T-helper 17 cell (primary cell): ENCODE data around the gene NCAPG2. TPM values are rescaled to one million over a fixed set of nuclear protein-coding genes. Genes with fewer than 3 reads are reported as not detected.

ENCODE experiments used
- ATAC-seq: fragments of 150-1000 bp; cut with Tn5 transposase; 2 replicates; pipeline ENCODE4 v1.10.0; 2021; ENCODE audit warnings: mild to moderate bottlenecking, moderate library complexity
- DNase-seq, 3 donors: peaks; one replicate each; pipeline versions ENCODE4 v3.0.0 to v3.0.0-alpha.2; 2020 to 2021
- H3K9me3 ChIP-seq: one replicate; pipeline ENCODE4 v1.7.0; 2013; ENCODE audit warnings: low read length, mild to moderate bottlenecking; ENCODE audit not compliant: control insufficient read depth, poor library complexity, severe bottlenecking
- H3K27ac Mint-ChIP-seq: one replicate; pipeline ENCODE4 v1.8.0; 2022; ENCODE audit warnings: mild to moderate bottlenecking, moderate library complexity, mixed read lengths
- H3K27me3 Mint-ChIP-seq: one replicate; pipeline ENCODE4 v1.8.0; 2022; ENCODE audit warnings: mixed read lengths
- H3K36me3 Mint-ChIP-seq: one replicate; pipeline ENCODE4 v1.8.0; 2022; ENCODE audit warnings: low read depth, mixed read lengths
- H3K4me1 Mint-ChIP-seq: one replicate; pipeline ENCODE4 v1.8.0; 2022; ENCODE audit warnings: mild to moderate bottlenecking, mixed read lengths
- H3K4me3 Mint-ChIP-seq: one replicate; pipeline ENCODE4 v1.8.0; 2022; ENCODE audit warnings: mild to moderate bottlenecking, moderate library complexity, mixed read lengths
- total RNA-seq, 4 donors: library from RNA in 2 of 4; stranded (reverse) in 2 of 4; gene quantifications; one replicate each; pipeline ENCODE4 v1.2.3 and lab custom pipeline; 2022 to 2026

Gene NCAPG2
- total RNA-seq, 2 donors from 2014 or later: 8.8 to 38.7 TPM

DNA sequence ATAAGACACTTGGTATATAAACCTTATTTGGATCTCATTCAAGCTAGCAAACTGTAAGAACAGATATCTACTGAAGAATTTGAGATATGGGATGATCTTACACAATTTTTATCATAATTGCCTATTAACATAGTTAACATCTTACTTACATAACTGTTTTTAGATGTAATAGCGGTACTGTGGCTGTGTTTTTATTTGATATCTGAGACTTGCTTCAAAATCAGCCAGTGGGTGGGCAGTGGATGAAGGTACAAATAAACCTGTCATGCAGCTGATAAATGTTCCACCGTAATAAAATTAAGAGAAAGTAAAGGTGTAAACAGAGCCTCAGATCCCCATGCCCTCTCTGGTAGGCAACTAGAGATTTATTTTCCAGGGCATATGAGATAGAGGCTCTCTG, 88.6 kb downstream of the NCAPG2 start:
- Mint-ChIP-seq H3K27me3 (no peaks in the 10 kb centered on the region), H3K27ac (peak overlapping the region; percentile 75), H3K36me3 (no peaks in the 10 kb centered on the region), H3K4me1 (peaks cover 12% of the 10 kb centered on the region), H3K4me3 (no peak overlapping the region)
- DNase-seq (no peak), ATAC-seq (no peak)
- no peaks in the 10 kb centered on the region for H3K9me3 ChIP-seq

DNA sequence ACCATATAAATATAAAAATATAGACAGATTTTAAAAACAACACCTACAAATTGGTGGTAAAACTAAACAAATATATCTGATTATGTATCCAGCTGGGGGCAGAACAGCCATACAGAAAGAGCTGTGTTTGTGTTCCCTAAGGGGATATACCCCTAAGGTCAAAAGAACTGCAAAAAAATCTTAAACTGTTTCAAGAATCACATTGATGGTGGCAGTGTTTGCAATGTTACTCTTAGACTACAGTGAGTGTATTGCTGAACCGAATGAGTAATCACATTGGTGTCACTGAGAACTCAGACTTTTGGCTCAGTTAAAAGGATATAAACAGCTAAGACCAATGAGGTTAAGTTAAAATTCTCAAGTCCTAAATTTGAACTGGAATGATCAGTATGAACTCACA, 89.9 kb downstream of the NCAPG2 start:
- no peak for ATAC-seq
- H3K4me1 Mint-ChIP-seq: peaks cover 12% of the 10 kb centered on the region

DNA sequence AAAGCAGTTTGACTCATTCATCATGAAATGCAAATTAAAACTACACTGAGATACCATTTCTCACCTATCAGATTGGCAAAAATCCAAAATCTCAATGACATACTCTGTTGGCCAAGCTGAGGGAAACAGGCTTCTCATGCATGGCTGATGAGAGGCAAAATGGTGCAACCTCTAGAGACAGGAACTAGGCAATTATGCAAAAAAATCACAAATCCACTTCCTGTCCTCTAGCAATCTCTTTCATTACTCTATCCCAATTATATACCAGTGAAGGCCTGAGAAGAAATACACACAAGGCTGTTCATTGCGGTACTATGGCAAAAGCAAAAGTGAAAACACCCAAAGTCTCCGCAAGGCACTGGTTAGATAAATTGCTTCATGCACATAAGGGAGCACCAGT, 91.1 kb downstream of the NCAPG2 start:
- ATAC-seq (peak; percentile 27), DNase-seq (no peak)
- no peaks in the 10 kb centered on the region for H3K36me3 Mint-ChIP-seq
- no peak overlapping the region for H3K27ac Mint-ChIP-seq
- peaks cover 12% of the 10 kb centered on the region for H3K4me1 Mint-ChIP-seq
- no peaks in the 10 kb centered on the region for H3K27me3 Mint-ChIP-seq
- H3K4me3 Mint-ChIP-seq: no peak overlapping the region
- H3K9me3 ChIP-seq: no peaks in the 10 kb centered on the region

More for the DNA sequence above, 89.9 kb downstream of the NCAPG2 start:
- no peak overlapping the region for H3K4me3 Mint-ChIP-seq
- H3K9me3 ChIP-seq: no peaks in the 10 kb centered on the region
- H3K36me3 Mint-ChIP-seq: no peaks in the 10 kb centered on the region
- H3K27ac Mint-ChIP-seq: no peak overlapping the region
- no peaks in the 10 kb centered on the region for H3K27me3 Mint-ChIP-seq
- DNase-seq: no peak

DNA sequence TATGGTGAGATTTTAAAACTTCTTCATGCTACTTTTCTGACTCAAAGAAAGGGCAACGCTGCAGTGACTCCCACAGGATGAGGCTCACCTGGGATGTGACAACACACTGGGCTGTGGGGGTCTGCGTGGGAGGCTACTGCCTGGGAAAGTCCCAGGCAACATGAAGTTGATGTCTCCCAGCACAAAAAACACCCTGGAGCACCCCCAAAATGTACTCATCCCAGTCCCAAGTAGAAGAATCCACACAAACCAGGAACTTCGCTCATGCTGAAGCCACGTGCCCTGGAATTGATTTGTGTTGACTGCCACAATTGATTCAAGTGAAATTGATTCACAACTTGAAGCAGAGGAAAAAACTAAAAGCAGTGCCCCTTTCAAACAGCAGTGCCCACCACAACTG, 92.1 kb downstream of the NCAPG2 start:
- no peak overlapping the region for H3K4me3 Mint-ChIP-seq
- no peak for DNase-seq
- H3K27me3 Mint-ChIP-seq: no peaks in the 10 kb centered on the region
- no peak for ATAC-seq
- H3K4me1 Mint-ChIP-seq: peaks cover 12% of the 10 kb centered on the region
- H3K27ac Mint-ChIP-seq: no peak overlapping the region
- H3K9me3 ChIP-seq: no peaks in the 10 kb centered on the region
- H3K36me3 Mint-ChIP-seq: no peaks in the 10 kb centered on the region

DNA sequence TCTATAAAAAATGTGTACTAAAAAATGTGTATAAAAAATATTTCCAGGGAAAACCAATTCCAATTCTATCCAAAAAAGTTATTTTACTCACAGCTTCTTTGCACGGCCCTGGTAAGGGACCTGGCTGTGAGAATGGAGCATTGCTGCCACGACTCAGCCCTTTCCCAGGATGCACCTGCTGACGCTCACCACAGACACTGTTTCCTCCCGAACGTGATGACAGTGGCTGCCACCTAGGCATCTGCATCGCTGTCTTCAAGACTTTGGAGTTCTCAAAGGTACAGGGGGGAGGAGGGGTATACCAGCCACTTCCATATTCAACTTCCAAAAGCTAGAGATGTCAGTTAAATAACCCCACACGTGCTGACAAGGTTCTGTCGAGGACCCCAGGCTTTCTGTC, 93.1 kb downstream of the NCAPG2 start:
- Mint-ChIP-seq H3K27me3 (no peaks in the 10 kb centered on the region), H3K36me3 (no peaks in the 10 kb centered on the region)

DNA sequence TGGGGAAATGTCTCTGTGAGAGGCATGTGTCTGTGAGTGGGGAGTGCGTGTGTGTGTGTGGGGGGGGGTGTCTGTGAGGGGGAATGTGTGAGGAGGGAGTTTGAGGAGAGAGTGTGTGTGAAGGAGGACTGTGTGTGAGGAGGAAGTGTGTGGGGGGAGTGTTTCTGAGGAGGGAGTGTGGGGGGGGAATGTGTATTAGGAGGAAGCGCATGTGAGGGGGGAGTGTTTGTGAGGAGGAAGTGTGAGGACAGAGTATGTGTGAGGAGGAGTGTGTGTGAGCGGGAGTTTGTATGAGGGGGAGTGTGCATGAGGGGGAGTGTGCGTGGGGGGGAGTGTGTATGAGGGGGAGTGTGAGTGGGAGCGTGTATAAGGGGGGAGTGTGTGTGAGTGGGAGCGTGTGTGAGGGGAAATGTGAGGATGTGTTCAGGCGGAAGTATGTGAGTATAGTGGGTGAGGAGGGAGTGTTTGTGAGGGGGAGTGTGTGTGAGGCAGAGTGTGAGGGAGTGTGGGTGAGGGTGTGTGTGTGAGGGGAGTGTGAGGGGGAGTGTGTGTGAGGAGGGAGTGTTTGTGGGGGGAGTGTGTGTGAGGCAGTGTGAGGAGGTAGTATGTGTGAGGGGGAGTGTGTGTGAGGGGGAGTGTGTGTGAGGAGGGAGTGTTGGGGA, 95.2 kb downstream of the NCAPG2 start:
- no peaks in the 10 kb centered on the region for H3K27me3 Mint-ChIP-seq
- ATAC-seq: no peak
- no peaks in the 10 kb centered on the region for H3K9me3 ChIP-seq

More for the DNA sequence above, 93.1 kb downstream of the NCAPG2 start:
- Mint-ChIP-seq H3K4me3 (no peak overlapping the region), H3K4me1 (peaks cover 11% of the 10 kb centered on the region), H3K27ac (peak overlapping the region; percentile 2)
- no peaks in the 10 kb centered on the region for H3K9me3 ChIP-seq
- ATAC-seq: no peak
- DNase-seq: no peak

DNA sequence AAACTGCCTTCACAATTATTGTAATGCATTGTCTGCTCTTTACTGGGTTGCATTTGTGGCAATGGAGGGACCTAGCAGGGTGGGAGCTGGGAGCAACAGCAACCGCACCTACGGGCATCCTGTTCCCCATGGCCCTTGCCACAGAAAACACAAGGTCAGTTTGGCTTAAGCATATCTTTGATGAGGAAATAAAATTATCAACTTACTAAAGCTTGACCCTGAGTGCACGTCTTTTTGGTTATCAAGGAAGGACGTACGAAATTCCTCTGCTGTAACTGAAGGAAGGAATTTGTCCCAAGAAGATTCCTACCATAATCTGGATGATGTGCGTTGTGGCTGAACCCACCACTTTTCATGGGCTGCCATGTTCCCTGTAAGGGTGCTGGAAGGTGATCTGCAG, 97.0 kb downstream of the NCAPG2 start:
- no peak for ATAC-seq
- no peak overlapping the region for H3K27ac Mint-ChIP-seq
- no peak overlapping the region for H3K4me3 Mint-ChIP-seq
- no peak for DNase-seq
- H3K36me3 Mint-ChIP-seq: no peaks in the 10 kb centered on the region
- H3K27me3 Mint-ChIP-seq: no peaks in the 10 kb centered on the region
- H3K4me1 Mint-ChIP-seq: peaks cover 7% of the 10 kb centered on the region
- H3K9me3 ChIP-seq: no peaks in the 10 kb centered on the region

More for the DNA sequence above, 95.2 kb downstream of the NCAPG2 start:
- Mint-ChIP-seq H3K36me3 (no peaks in the 10 kb centered on the region), H3K4me3 (no peak overlapping the region), H3K4me1 (peaks cover 10% of the 10 kb centered on the region), H3K27ac (no peak overlapping the region)
- DNase-seq: no peak

DNA sequence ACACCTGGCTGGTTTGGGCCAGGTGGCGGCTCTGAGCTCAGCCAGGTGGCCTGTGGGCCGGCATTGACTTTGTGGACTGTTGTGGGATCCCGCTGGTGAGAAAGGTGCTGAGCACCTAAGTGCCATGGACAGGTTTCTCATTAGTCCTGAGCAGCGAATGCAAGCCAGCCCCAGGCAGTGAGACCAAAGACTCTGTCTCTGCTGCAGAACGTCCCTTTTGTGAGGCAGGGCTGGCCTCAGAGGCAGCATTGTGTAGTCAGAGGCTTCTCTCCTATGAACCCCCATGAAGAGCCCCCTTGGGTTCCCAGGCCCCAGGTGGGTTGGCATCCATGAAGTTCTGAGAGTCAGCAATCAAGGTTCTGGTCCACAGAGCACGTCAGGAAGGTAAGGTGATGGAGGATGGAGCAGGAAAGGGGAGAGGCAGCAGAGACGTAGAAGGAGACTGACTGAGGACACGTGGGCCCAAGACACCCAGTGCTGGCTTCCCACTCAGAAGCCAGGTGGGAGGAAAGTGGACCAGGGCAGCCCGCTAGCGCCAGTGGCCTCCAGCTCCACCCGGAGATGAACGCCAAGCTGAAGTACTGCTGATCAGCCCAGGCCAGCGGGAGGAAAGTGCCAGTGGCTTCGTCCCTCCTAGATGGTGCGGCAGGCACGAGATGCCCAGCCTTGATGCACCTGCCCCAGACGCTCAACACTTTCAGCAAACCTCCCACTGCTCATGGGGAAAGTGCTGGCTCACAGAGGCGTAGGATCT, 97.8 kb downstream of the NCAPG2 start:
- Mint-ChIP-seq H3K4me1 (peaks cover 7% of the 10 kb centered on the region), H3K36me3 (no peaks in the 10 kb centered on the region), H3K27me3 (no peaks in the 10 kb centered on the region), H3K4me3 (no peak overlapping the region), H3K27ac (no peak overlapping the region)
- DNase-seq (no peak), ATAC-seq (no peak)
- no peaks in the 10 kb centered on the region for H3K9me3 ChIP-seq

DNA sequence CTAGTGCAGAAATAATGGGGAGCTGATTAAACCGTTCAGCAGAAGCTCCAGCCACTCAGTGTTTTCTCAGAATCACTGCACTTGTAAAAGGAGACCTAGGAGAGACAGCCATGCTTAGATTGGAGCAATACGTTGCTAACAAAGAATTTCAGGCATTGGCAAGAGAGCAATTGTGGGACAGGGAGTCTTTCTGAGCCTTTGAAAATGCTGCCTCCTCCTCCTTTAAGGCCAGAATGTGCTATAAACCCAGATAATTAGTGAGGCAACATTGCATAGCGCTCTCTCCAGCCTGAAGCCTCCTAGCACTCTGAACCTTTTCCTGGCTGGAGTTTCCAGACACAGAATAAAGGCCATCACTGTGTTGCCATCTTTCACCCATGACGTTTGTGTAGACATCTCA, 98.5 kb downstream of the NCAPG2 start:
- Mint-ChIP-seq H3K27me3 (no peaks in the 10 kb centered on the region), H3K36me3 (no peaks in the 10 kb centered on the region), H3K4me3 (no peak overlapping the region), H3K4me1 (peaks cover 5% of the 10 kb centered on the region), H3K27ac (no peak overlapping the region)
- DNase-seq (no peak), ATAC-seq (no peak)
- H3K9me3 ChIP-seq: no peaks in the 10 kb centered on the region

DNA sequence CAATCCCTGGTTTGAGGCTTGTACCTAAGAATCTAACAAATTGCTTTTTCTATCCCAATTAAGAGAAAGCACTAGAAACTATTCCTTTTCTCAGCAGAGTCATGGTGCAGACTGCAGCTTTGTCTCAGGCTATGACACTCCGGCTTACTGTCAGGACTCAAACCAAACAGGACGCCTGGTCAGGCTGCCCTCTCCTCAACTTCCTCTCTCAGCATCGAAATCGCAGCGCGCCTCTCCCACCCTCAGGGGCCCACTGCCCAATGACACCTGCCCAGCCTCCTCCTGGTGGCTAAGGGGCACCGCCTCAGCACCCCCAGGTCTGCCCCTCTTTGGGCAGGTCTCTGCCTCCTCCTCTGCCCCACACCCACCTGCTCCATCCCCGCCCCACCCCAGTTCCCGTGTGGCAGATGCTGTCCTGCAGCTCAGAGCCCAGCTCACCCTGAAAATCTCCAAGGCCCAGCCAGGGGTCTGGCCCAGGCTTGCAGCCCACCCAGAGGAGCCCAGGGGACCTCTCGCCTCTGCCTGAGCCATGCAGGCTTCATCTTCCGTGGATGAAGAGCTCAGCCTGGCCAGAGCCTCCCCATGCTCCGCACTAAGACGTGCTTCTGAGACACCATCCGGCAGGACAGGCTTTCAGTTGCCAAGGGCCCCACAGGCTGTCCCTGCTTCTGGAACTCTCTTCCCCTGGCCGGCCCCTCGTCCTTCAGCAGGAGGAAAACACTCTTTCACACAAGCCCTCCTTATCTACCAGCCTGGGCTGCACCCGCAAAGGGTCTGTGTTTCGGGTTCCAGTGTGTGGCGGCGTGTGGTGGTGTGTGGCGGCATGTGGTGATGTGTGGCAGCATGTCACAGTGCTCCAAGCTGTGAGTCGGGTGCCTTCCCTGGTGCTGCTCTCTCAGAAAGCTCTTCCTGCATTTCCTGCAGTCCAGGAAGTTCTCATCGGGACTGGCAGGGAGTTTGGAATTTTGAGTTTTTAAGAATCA, 100.5 kb downstream of the NCAPG2 start:
- H3K27me3 Mint-ChIP-seq: no peaks in the 10 kb centered on the region
- no peaks in the 10 kb centered on the region for H3K9me3 ChIP-seq
- H3K27ac Mint-ChIP-seq: peak overlapping the region; percentile 72
- DNase-seq (no peak), ATAC-seq (no peak)
- peaks cover 5% of the 10 kb centered on the region for H3K4me1 Mint-ChIP-seq
- peaks cover 3% of the 10 kb centered on the region for H3K36me3 Mint-ChIP-seq
- H3K4me3 Mint-ChIP-seq: no peak overlapping the region

DNA sequence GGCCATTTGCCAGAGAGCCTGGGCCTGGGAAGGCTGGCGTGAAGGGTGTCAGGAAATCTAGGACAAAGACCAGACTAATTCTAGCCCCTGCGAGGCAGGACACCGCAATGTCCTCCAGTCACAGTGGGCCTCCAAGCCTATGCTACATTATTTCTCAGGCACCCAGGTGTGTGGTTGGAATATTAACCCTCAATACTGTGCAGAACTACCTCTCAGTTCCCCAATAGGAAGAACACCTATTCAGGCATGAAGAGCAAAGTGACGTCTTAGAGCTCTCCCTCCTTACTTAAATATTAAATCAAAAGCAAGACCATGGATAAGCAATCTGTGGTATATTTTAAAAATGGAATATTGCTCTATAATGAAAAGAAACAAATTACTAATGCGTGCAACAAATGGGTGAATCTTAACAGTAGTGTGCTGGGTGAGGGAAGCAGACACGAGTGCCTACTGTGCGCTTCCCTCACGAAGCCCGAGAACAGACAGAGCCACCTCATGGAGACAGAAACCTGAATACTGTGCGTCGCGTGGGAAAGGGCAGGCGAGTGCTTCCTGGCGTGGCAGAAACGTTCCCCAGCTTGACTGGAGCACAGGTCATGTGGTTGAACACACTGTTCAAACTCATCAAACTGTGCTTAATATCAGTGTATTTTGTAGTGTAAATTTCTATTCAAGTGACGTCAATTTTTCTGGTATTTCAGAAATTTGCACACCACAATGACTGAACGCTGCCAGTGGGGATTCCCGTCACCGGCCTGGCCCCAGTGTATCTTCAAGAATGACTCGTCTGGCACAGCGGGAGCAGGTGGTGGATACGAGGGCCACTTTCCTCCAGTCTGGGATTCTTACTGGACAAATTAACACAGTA, 101.5 kb downstream of the NCAPG2 start:
- H3K4me3 Mint-ChIP-seq: no peak overlapping the region
- no peaks in the 10 kb centered on the region for H3K9me3 ChIP-seq
- H3K27ac Mint-ChIP-seq: peak overlapping the region; percentile 72
- DNase-seq (no peak), ATAC-seq (peak; percentile 63)
- H3K27me3 Mint-ChIP-seq: no peaks in the 10 kb centered on the region
- peaks cover 3% of the 10 kb centered on the region for H3K36me3 Mint-ChIP-seq
- H3K4me1 Mint-ChIP-seq: peaks cover 5% of the 10 kb centered on the region

DNA sequence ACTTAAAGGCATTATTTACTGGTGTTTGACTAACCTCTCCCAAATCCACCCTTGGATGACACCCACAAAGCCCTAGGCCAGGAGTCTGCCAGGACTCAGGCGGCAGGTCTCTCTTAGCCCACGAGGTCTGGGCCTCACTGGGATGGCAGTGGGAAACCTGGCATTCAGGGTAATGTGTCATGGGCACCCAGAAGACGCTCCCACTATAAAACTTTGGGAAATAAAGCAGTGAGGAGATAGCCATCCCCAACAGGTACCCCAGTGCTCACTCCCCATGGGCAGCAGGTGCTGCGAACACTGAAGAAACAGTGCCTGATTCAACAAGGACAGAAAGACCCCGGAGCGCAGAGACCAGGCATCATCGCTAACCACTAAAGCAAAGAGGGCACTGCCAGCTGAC, 102.6 kb downstream of the NCAPG2 start:
- ATAC-seq (no peak), DNase-seq (no peak)
- H3K36me3 Mint-ChIP-seq: peaks cover 3% of the 10 kb centered on the region
- H3K27me3 Mint-ChIP-seq: no peaks in the 10 kb centered on the region
- peak overlapping the region; percentile 61 for H3K27ac Mint-ChIP-seq
- no peak overlapping the region for H3K4me3 Mint-ChIP-seq
- H3K4me1 Mint-ChIP-seq: peaks cover 5% of the 10 kb centered on the region
- no peaks in the 10 kb centered on the region for H3K9me3 ChIP-seq
